K562 (cell line): ENCODE data around the gene ANXA9. TPM values are rescaled to one million over a fixed set of nuclear protein-coding genes. Genes with fewer than 3 reads are reported as not detected.

ENCODE experiments used
- CBFA2T2 ChIP-seq: fragments of 450-650 bp; conservative IDR thresholded peaks from 2 replicates; pipeline ENCODE4 v1.6.1; 2017; ENCODE audit warnings: mild to moderate bottlenecking
- GATA2 ChIP-seq: sonication (generic); formaldehyde crosslinking; IDR thresholded peaks from 2 replicates; pipeline ENCODE4 v1.4.0; 2020; ENCODE audit warnings: mild to moderate bottlenecking, missing genetic modification reagents
- HNRNPH1 ChIP-seq: fragments of 200-400 bp; formaldehyde crosslinking; optimal IDR thresholded peaks from 2 replicates; pipeline ENCODE3; 2017; ENCODE audit warnings: low read depth, mild to moderate bottlenecking, low read length, moderate library complexity
- KAT7 ChIP-seq: sonication (generic); formaldehyde crosslinking; IDR thresholded peaks from 2 replicates; pipeline ENCODE4 v1.8.0; 2022; ENCODE audit warnings: missing genetic modification reagents, mild to moderate bottlenecking, borderline replicate concordance
- KLF13 ChIP-seq: fragments of 450-650 bp; IDR thresholded peaks from 2 replicates; pipeline ENCODE4 v1.6.1; 2016; ENCODE audit warnings: missing genetic modification characterization, low read depth, mild to moderate bottlenecking, missing compliant biosample characterization, moderate library complexity, borderline replicate concordance
- PHF20 ChIP-seq: fragments of 450-650 bp; IDR thresholded peaks from 2 replicates; pipeline ENCODE4 v1.6.1; 2018; ENCODE audit not compliant: partially characterized antibody
- RUNX1 ChIP-seq: sonication (generic); IDR thresholded peaks from 2 replicates; pipeline ENCODE4 v1.6.1; 2016; ENCODE audit warnings: antibody characterized with exemption, low read depth
- SMAD3 ChIP-seq: fragments of 450-650 bp; formaldehyde crosslinking; conservative IDR thresholded peaks from 2 replicates; pipeline ENCODE4 v1.4.0; 2020; ENCODE audit warnings: mild to moderate bottlenecking
- SREBF2 ChIP-seq: sonication (generic); formaldehyde crosslinking; IDR thresholded peaks from 2 replicates; pipeline ENCODE4 v1.4.0; 2020; ENCODE audit warnings: mild to moderate bottlenecking, missing genetic modification reagents
- STAT5B ChIP-seq: fragments of 250-450 bp; sonication (Bioruptor Pico); IDR thresholded peaks from 2 replicates; pipeline ENCODE4 v1.8.0; 2021; ENCODE audit warnings: mild to moderate bottlenecking, inconsistent platforms
- ZNF224 ChIP-seq: sonication (generic); formaldehyde crosslinking; IDR thresholded peaks from 2 replicates; pipeline ENCODE4 v1.8.0; 2022; ENCODE audit warnings: mild to moderate bottlenecking, missing genetic modification reagents
- ZNF347 ChIP-seq: fragments of 450-650 bp; formaldehyde crosslinking; IDR thresholded peaks from 2 replicates; pipeline ENCODE4 v1.4.0; 2020; ENCODE audit warnings: low read depth, mild to moderate bottlenecking, moderate library complexity
- ZNF766 ChIP-seq: fragments of 200-800 bp; sonication (Bioruptor generic); conservative IDR thresholded peaks from 2 replicates; pipeline ENCODE4 v1.6.1; 2016; ENCODE audit warnings: missing genetic modification characterization, missing compliant biosample characterization
- polyA plus RNA-seq, 8 experiments: library from polyadenylated mRNA; depleted of rRNA in 4 of 8; stranded (reverse) in 5 of 8; unstranded in 3 of 8; fragments of >200 nt; fragmentation: Nextera tagmentation in 2 of 8; fragmentation: Illumina TruSeq in 1 of 8; extraction: Ambion mirVana in 2 of 8; extraction: Trizol in 1 of 8; gene quantifications; 2 replicates each; pipeline versions ENCODE4 v1.2.1 to v1.2.3, GENCODE V29; 2011 to 2014; ENCODE audit warnings: inconsistent platforms in 1 of 8, missing spikeins in 1 of 8
- total RNA-seq, 7 experiments: library from RNA; depleted of rRNA in 6 of 7; stranded (reverse); fragments of >200 nt in 6 of 7; fragmentation: Illumina TruSeq in 2 of 7; extraction: Trizol in 2 of 7; gene quantifications; 2 replicates each; pipeline versions ENCODE4 v1.2.1 to v1.2.3, GENCODE V29; 2011 to 2021; ENCODE audit warnings: low replicate concordance in 1 of 7
- TF ChIP-seq, protein P1 (sequence below), 2 experiments: fragments of 450-650 bp; IDR thresholded peaks; 2 replicates each; pipeline ENCODE4 v1.6.1; 2018; ENCODE audit warnings: mild to moderate bottlenecking in 2 of 2, low read depth in 1 of 2; ENCODE audit not compliant: partially characterized antibody in 2 of 2
- TF ChIP-seq, protein P2 (sequence below): sonication (generic); formaldehyde crosslinking; IDR thresholded peaks from 2 replicates; pipeline ENCODE4 v1.8.1; 2023; ENCODE audit warnings: mild to moderate bottlenecking, missing genetic modification reagents
- TF ChIP-seq, protein P3 (sequence below): fragments of 200-800 bp; sonication (Bioruptor generic); IDR thresholded peaks from 2 replicates; pipeline ENCODE4 v1.6.1; 2017; ENCODE audit warnings: missing genetic modification characterization, missing compliant biosample characterization
- TF ChIP-seq, protein P4 (sequence below): IDR thresholded peaks from 3 replicates; pipeline ENCODE4 v1.6.1; 2011; ENCODE audit warnings: borderline replicate concordance, mild to moderate bottlenecking, moderate library complexity; ENCODE audit not compliant: insufficient read length; ENCODE audit errors: extremely low read depth
- TF ChIP-seq, protein P5 (sequence below): sonication (generic); formaldehyde crosslinking; IDR thresholded peaks from 2 replicates; pipeline ENCODE4 v1.8.0; 2022; ENCODE audit warnings: mild to moderate bottlenecking, low read depth, missing genetic modification reagents

ANXA9 gene
- total and polyA plus RNA-seq, 9 of the 15 experiments (the other 6 are each of a cell fraction or from before 2014, with no cell fraction given): 0.24 to 1.6 (median 0.57) TPM

DNA sequence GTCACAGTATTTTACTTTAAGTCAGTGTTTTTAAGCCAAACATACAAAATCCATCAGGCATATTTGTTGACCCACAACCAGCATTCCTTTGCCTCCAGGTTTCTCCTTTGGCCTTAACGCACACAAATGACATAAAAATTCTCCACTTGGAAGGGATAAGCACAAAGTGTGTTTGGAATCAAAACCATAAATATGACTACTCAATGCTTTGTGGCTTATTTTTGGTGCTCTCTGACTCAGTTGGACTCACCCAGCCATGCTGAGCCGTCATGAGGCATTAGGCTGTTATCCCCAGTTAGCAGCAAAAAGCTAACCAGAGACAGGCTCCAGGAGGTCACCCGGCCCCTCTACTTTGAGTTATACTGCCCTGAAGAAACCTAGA, 27.1 kb downstream of the ANXA9 start (continued):
- TF ChIP-seq, protein P1, sequence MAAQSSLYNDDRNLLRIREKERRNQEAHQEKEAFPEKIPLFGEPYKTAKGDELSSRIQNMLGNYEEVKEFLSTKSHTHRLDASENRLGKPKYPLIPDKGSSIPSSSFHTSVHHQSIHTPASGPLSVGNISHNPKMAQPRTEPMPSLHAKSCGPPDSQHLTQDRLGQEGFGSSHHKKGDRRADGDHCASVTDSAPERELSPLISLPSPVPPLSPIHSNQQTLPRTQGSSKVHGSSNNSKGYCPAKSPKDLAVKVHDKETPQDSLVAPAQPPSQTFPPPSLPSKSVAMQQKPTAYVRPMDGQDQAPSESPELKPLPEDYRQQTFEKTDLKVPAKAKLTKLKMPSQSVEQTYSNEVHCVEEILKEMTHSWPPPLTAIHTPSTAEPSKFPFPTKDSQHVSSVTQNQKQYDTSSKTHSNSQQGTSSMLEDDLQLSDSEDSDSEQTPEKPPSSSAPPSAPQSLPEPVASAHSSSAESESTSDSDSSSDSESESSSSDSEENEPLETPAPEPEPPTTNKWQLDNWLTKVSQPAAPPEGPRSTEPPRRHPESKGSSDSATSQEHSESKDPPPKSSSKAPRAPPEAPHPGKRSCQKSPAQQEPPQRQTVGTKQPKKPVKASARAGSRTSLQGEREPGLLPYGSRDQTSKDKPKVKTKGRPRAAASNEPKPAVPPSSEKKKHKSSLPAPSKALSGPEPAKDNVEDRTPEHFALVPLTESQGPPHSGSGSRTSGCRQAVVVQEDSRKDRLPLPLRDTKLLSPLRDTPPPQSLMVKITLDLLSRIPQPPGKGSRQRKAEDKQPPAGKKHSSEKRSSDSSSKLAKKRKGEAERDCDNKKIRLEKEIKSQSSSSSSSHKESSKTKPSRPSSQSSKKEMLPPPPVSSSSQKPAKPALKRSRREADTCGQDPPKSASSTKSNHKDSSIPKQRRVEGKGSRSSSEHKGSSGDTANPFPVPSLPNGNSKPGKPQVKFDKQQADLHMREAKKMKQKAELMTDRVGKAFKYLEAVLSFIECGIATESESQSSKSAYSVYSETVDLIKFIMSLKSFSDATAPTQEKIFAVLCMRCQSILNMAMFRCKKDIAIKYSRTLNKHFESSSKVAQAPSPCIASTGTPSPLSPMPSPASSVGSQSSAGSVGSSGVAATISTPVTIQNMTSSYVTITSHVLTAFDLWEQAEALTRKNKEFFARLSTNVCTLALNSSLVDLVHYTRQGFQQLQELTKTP (IDR thresholded peaks at IDR 0.05; ENCODE audit: low read depth in 1 of 2, partially characterized antibody in 2 of 2): peak in 1 of 2 experiments; percentile 7
- no peak for TF ChIP-seq ZNF347 (CRISPR knock-in tag)
- no peak for TF ChIP-seq PHF20
- no peak for TF ChIP-seq GATA2 (CRISPR knock-in tag)
- TF ChIP-seq ZNF766 (CRISPR knock-in tag): no peak
- no peak for TF ChIP-seq SMAD3
- TF ChIP-seq, protein P2, sequence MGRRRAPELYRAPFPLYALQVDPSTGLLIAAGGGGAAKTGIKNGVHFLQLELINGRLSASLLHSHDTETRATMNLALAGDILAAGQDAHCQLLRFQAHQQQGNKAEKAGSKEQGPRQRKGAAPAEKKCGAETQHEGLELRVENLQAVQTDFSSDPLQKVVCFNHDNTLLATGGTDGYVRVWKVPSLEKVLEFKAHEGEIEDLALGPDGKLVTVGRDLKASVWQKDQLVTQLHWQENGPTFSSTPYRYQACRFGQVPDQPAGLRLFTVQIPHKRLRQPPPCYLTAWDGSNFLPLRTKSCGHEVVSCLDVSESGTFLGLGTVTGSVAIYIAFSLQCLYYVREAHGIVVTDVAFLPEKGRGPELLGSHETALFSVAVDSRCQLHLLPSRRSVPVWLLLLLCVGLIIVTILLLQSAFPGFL (CRISPR knock-in tag): 0 out of 2 replicates have a peak, but pooled peaks have one; percentile 68
- no peak for TF ChIP-seq ZNF224 (CRISPR knock-in tag)
- no peak for TF ChIP-seq RUNX1
- TF ChIP-seq, protein P3, sequence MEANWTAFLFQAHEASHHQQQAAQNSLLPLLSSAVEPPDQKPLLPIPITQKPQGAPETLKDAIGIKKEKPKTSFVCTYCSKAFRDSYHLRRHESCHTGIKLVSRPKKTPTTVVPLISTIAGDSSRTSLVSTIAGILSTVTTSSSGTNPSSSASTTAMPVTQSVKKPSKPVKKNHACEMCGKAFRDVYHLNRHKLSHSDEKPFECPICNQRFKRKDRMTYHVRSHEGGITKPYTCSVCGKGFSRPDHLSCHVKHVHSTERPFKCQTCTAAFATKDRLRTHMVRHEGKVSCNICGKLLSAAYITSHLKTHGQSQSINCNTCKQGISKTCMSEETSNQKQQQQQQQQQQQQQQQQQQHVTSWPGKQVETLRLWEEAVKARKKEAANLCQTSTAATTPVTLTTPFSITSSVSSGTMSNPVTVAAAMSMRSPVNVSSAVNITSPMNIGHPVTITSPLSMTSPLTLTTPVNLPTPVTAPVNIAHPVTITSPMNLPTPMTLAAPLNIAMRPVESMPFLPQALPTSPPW: no peak
- 0 out of 2 replicates have a peak, but pooled peaks have one; percentile 31 for TF ChIP-seq KAT7 (CRISPR knock-in tag)
- TF ChIP-seq, protein P4, sequence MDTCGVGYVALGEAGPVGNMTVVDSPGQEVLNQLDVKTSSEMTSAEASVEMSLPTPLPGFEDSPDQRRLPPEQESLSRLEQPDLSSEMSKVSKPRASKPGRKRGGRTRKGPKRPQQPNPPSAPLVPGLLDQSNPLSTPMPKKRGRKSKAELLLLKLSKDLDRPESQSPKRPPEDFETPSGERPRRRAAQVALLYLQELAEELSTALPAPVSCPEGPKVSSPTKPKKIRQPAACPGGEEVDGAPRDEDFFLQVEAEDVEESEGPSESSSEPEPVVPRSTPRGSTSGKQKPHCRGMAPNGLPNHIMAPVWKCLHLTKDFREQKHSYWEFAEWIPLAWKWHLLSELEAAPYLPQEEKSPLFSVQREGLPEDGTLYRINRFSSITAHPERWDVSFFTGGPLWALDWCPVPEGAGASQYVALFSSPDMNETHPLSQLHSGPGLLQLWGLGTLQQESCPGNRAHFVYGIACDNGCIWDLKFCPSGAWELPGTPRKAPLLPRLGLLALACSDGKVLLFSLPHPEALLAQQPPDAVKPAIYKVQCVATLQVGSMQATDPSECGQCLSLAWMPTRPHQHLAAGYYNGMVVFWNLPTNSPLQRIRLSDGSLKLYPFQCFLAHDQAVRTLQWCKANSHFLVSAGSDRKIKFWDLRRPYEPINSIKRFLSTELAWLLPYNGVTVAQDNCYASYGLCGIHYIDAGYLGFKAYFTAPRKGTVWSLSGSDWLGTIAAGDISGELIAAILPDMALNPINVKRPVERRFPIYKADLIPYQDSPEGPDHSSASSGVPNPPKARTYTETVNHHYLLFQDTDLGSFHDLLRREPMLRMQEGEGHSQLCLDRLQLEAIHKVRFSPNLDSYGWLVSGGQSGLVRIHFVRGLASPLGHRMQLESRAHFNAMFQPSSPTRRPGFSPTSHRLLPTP: no peak
- no peak for TF ChIP-seq HNRNPH1
- TF ChIP-seq STAT5B: no peak
- no peak for TF ChIP-seq SREBF2 (CRISPR knock-in tag)
- no peak for TF ChIP-seq KLF13 (tag)
- TF ChIP-seq, protein P5, sequence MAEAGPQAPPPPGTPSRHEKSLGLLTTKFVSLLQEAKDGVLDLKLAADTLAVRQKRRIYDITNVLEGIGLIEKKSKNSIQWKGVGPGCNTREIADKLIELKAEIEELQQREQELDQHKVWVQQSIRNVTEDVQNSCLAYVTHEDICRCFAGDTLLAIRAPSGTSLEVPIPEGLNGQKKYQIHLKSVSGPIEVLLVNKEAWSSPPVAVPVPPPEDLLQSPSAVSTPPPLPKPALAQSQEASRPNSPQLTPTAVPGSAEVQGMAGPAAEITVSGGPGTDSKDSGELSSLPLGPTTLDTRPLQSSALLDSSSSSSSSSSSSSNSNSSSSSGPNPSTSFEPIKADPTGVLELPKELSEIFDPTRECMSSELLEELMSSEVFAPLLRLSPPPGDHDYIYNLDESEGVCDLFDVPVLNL (CRISPR knock-in tag): no peak
- TF ChIP-seq CBFA2T2: no peak
